Heart right ventricle (tissue), 16 donors: ENCODE results near the gene IGF2BP1. TPM values are rescaled to one million over a fixed set of nuclear protein-coding genes. Genes with fewer than 3 reads are reported as not detected.

Source experiments
- ATAC-seq, 8 donors: fragments of 200-7000 bp; cut with Tn5 transposase; one replicate each; pipeline ENCODE4 v1.9.1; 2020; ENCODE audit warnings: mild to moderate bottlenecking in 8 of 8, moderate library complexity in 8 of 8, moderate number of reproducible peaks in 1 of 8
- DNase-seq, 2 donors: peaks; one replicate each; pipeline ENCODE4 v3.0.0-alpha.2; 2020
- H3K27ac ChIP-seq, 10 donors: fragments of 200-600 bp; sonication (generic) in 2 of 10; one replicate each; pipeline versions ENCODE4 v1.5.0 to v1.8.0; 2020 to 2022; ENCODE audit warnings: mild to moderate bottlenecking in 3 of 10
- H3K27me3 ChIP-seq, 7 donors: fragments of 200-600 bp; one replicate each; pipeline ENCODE4 v1.8.0; 2021 to 2022; ENCODE audit warnings: mild to moderate bottlenecking in 2 of 7
- H3K36me3 ChIP-seq, 9 donors: fragments of 200-600 bp; sonication (generic) in 1 of 9; one replicate each; pipeline versions ENCODE4 v1.5.0 to v1.8.0; 2020 to 2022; ENCODE audit warnings: mild to moderate bottlenecking in 2 of 9
- H3K4me1 ChIP-seq, 9 donors: fragments of 200-600 bp; sonication (generic) in 1 of 9; one replicate each; pipeline versions ENCODE4 v1.5.0 to v1.8.0; 2020 to 2022; ENCODE audit warnings: mild to moderate bottlenecking in 4 of 9
- H3K4me3 ChIP-seq, 10 donors: fragments of 200-600 bp; sonication (generic) in 2 of 10; one replicate each; pipeline versions ENCODE4 v1.5.0 to v1.8.0; 2020 to 2022; ENCODE audit warnings: mild to moderate bottlenecking in 7 of 10, moderate library complexity in 2 of 10
- H3K9me3 ChIP-seq, 11 donors: fragments of 200-600 bp in 10 of 11; sonication (generic) in 2 of 11; one replicate each; pipeline versions ENCODE4 v1.5.0 to v1.8.0; 2013 to 2022; ENCODE audit warnings: mild to moderate bottlenecking in 2 of 11, control low read depth in 1 of 11, moderate library complexity in 1 of 11
- WGBS, 2 donors: extraction: QIAGEN DNeasy Blood & Tissue Kit; methylation state at CpG; one replicate each; pipeline ENCODE4 v1.1.7; 2013; ENCODE audit warnings: inconsistent platforms in 1 of 2; 5-methylcytosine and 5-hydroxymethylcytosine counted together
- intact Hi-C, 10 donors: fragments of 100-400 bp; cut with DNase I; formaldehyde crosslinking; loops; one replicate each; pipeline versions ENCODE4 v1.11.1 to v1.14.2; 2022
- polyA plus RNA-seq, 2 donors: library from polyadenylated mRNA; stranded (reverse); fragments of 200-250 nt; gene quantifications; one replicate each; pipeline ENCODE4 v1.2.3, GENCODE V29; 2013
- total RNA-seq, 10 donors: library from RNA; stranded (reverse); fragmentation: NEBNext Ultra II Directional in 3 of 10; extraction: Animal tissue kit (Norgen Biotek cat#: 25700) in 3 of 10; gene quantifications; one replicate each; pipeline versions ENCODE4 v1.2.1 to v1.2.4, GENCODE V29; 2021 to 2023
- TF ChIP-seq, protein P1 (sequence below), 9 donors: fragments of 200-600 bp; sonication (generic) in 2 of 9; IDR thresholded peaks; one replicate each; pipeline versions ENCODE4 v1.5.0 to v1.8.0; 2021 to 2022; ENCODE audit warnings: antibody characterized with exemption in 9 of 9, mild to moderate bottlenecking in 5 of 9, moderate library complexity in 1 of 9
- donor health status: Arrhythmogenic right ventricular cardiomyopathy.
- donor health status: ischemic (EF 13 %, LVEDD 7.1; RV severe dilation, severe dysfunction).
- donor health status: healthy with polysubstance abuse.
- donor health status: DM: no; HTN: yes; CAD: no.
- donor health status: DM: no; HTN: no; CAD: no.
- donor health status: ischemic (EF 25% LVEDD 6.9; RV normal size, moderate dysfunction).
- donor health status: ischemic (EF 25% LVEDD 5.7; RV mildly dilated, moderate dysfunction).
- donor health status: healthy.
- donor health status: DM: yes; HTN: yes; CAD: no.
- donor health status: Ischemic cardiomyopathy.
- donor health status: ischemic (EF 35%, LVEDD 5.7; RV mildly dilated, moderate dysfunction).
- donor health status: nonischemic (EF 11% LVEDD 7.7; RV severe dilation, severe dysfunction).
- donor health status: DM: yes; HTN: yes; CAD: no.
- donor health status: PGD.
- donor health status: ischemic (EF 29% LVEDD 5.4; RV normal size, mild dysfunction).
- donor health status: nonischemic (EF 23%, LVEDD 6.1; RV moderate dilation, normal function).

IGF2BP1 gene
- total and polyA plus RNA-seq, 12 donors, result 0.01 TPM; not detected in 11

DNA sequence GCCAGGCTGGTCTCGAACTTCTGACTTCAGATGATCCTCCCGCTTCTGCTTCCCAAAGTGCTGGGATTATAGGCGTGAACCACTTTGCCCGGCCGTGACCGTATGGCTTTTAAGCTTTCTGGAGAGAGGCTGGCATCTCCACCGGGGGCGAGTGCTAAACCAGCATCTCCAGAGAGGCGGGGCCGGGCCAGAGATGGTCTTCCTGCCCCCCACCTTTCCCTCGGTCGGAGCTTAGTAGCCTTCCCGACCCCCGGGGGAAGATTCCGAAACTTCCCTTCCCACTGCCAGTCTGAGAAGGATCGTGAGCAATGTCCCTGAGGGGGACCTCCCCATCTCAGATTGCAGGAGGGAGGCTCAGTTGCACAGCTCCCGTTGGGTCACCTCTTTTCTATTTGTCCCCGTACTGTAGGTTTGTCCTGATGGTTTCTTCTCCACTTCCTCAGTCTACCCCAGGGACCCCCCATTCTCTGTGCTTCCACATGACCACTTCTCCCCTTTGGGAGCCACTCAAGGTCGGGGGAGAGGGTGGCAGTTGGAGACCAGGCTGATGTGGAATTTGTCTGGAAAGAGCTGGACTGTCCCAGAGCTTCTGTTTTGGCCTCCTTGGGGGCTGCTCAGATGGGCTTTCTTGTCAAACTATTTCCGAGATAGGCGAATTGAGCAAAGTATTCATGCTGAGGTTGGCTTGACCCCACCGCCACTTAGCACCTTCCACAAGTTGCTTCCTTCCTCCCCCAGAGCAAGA is 18.2 kb downstream of the IGF2BP1 start:
- H3K27me3 ChIP-seq, result peaks cover 6 to 97% (median 91%) of the 10 kb centered on the region in 7 donors

DNA sequence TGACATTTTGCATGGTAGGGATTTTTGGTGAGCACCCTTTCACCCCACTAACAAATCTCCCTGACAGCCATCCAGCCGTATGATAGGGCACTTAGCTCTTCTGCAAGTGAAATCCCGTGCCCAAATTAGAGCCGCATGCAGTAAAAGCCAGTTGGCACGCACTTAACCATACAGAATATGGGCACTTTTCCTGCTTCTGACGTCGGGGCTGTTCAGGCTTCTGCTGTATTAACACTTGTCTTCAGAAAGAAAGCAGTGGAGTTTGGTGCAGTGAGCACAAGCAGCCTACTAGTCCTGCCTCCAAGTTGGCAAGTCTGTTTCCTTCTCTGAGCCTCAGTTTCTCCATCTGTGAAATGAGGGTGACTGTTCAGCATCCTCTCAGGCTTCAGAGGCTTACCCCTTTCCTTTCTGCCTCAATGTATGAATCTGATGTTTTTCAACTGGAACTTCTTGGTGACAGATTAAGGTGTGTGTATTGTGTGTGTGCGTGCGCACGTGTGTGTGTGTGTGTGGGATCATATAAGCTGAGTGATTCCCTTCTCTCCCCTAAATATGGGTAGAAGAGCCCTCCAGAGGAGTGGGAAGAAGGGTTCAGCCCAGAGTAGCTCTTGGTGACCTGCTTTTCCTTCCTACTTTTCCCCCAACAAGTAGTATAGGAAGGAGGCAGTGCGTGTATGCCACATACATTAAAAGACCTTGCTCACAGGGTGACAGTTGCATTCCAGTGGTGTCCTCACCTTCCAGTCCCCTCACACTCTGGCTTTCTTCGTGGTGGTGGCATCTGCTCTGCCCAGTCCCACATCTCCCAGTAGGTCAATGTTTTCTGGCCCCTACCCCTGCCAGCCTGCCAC is 19.0 kb downstream of the IGF2BP1 start:
- intact Hi-C loops, result no loop called here
- H3K9me3 ChIP-seq, result no peaks in the 10 kb centered on the region
- peaks cover 0 to 4% (median 0%) of the 10 kb centered on the region in 9 donors for H3K4me1 ChIP-seq
- ATAC-seq, result no peak
- no peak overlapping the region for H3K27ac ChIP-seq
- no peak for DNase-seq
- 45 to 48% methylated on average over 11 of the region's 11 CpGs for WGBS, 2 donors
- H3K27me3 ChIP-seq, result peaks cover 6 to 97% (median 87%) of the 10 kb centered on the region in 7 donors
- TF ChIP-seq, protein P1, sequence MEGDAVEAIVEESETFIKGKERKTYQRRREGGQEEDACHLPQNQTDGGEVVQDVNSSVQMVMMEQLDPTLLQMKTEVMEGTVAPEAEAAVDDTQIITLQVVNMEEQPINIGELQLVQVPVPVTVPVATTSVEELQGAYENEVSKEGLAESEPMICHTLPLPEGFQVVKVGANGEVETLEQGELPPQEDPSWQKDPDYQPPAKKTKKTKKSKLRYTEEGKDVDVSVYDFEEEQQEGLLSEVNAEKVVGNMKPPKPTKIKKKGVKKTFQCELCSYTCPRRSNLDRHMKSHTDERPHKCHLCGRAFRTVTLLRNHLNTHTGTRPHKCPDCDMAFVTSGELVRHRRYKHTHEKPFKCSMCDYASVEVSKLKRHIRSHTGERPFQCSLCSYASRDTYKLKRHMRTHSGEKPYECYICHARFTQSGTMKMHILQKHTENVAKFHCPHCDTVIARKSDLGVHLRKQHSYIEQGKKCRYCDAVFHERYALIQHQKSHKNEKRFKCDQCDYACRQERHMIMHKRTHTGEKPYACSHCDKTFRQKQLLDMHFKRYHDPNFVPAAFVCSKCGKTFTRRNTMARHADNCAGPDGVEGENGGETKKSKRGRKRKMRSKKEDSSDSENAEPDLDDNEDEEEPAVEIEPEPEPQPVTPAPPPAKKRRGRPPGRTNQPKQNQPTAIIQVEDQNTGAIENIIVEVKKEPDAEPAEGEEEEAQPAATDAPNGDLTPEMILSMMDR (IDR thresholded peaks at IDR 0.05), result no peak
- no peak overlapping the region for H3K4me3 ChIP-seq
- no peaks in the 10 kb centered on the region for H3K36me3 ChIP-seq

More for the DNA sequence above, 18.2 kb downstream of the IGF2BP1 start:
- ATAC-seq (no peak), DNase-seq (no peak)
- TF ChIP-seq, protein P1 (IDR thresholded peaks at IDR 0.05), result no peak
- 70 to 75% methylated on average over 22 of the region's 22 CpGs for WGBS, 2 donors
- Histone ChIP-seq H3K27ac (no peak overlapping the region), H3K4me1 (peaks cover 0 to 4% (median 0%) of the 10 kb centered on the region in 9 donors), H3K9me3 (no peaks in the 10 kb centered on the region), H3K4me3 (no peak overlapping the region), H3K36me3 (no peaks in the 10 kb centered on the region)
- intact Hi-C loops, result no loop called here

DNA sequence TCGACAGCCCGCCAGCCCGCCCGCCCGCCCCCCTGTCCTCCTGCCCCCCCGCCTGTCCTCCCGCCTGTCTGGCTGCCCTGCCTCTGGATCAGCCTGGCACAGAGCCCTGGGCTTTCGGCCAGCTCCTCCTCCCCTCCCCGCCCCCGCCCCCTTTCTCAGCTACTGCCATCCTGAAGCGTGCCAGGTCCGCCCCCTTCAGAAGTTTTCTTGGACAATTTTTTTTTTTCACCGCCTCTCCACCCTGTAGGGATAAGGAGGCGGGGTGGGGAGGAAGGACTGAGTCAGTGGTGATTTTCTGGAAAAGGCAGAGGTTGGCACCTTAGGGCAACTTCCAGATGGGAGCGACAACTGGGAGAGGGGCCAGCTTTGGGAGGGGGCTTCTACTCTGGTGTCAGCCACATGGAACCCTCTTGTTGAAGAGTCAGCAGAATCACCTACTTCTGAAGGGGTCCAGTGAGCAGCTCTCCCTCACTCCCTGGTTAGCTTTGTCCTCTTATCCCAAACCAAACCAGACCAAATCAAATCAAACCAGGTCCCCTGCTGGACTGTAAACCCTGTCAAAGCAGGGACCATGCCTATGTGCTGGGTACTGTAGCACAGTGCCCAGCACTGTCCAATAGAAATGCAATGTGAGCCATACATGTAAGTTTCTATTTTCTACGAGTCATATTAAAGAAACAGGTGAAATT is 19.7 kb downstream of the IGF2BP1 start:
- Histone ChIP-seq H3K4me3 (no peak overlapping the region), H3K4me1 (peaks cover 0 to 4% (median 0%) of the 10 kb centered on the region in 9 donors), H3K27me3 (peaks cover 6 to 96% (median 79%) of the 10 kb centered on the region in 7 donors), H3K36me3 (no peaks in the 10 kb centered on the region), H3K27ac (no peak overlapping the region), H3K9me3 (no peaks in the 10 kb centered on the region)
- TF ChIP-seq, protein P1 (IDR thresholded peaks at IDR 0.05), result no peak
- DNase-seq (no peak), ATAC-seq (peak in 3 of 8 donors; percentile 13 to 39 (median 38))
- intact Hi-C loops, result no loop called here
- WGBS, 2 donors, result 34 to 38% methylated on average over 16 of the region's 16 CpGs

DNA sequence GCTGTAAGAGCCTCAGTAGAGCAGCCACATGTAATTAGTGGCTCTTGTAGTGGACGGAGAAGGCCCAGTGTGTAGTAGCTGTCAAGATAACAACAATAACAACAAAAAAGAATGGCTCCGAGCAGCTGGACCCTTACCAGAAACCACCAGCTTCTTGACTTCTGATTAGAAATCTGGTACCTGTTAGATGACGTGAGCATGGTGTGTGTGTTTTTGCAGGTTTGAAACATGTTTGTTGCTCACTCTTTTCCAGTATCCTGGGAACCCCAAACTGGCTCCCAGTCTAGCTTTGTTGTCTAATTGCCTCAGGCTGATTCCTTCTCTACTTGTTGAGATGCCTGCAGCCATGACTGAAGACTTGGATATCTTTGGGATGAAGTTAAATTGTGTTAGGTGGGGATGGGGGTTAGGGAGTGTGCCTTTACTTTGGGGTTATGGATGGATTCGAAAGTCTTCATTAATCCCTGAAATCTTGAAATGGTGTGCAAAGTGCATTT is 21.0 kb downstream of the IGF2BP1 start:
- TF ChIP-seq, protein P1 (IDR thresholded peaks at IDR 0.05), result no peak
- Histone ChIP-seq H3K36me3 (no peaks in the 10 kb centered on the region), H3K27ac (no peak overlapping the region), H3K4me3 (no peak overlapping the region), H3K27me3 (peaks cover 6 to 94% (median 77%) of the 10 kb centered on the region in 7 donors), H3K9me3 (no peaks in the 10 kb centered on the region), H3K4me1 (peaks cover 0 to 4% (median 0%) of the 10 kb centered on the region in 9 donors)
- 87 to 89% methylated on average over 4 of the region's 4 CpGs for WGBS, 2 donors
- ATAC-seq (no peak), DNase-seq (no peak)
- intact Hi-C loops, result no loop called here
